ENCODE measurements around the gene WNT6.

The WNT6 gene

GRCh38 chr2:218858671-218859555 is 692 bp upstream of the WNT6 start:
- DNase-seq, result no peak

GRCh38 chr2:218859988-218860831 is 605 bp downstream of the WNT6 start:
- DNase-seq, result no peak

GRCh38 chr2:218860950-218861381 is 1.4 kb downstream of the WNT6 start:
- DNase-seq, result peak; percentile 99

GRCh38 chr2:218861645-218862318 is 2.2 kb downstream of the WNT6 start:
- no peak for DNase-seq

GRCh38 chr2:218863021-218863520 is 3.5 kb downstream of the WNT6 start:
- no peak for DNase-seq

- no peak for DNase-seq
These were observed 5.8 kb downstream of the WNT6 start for GRCh38 chr2:218865396-218865795.

GRCh38 chr2:218865999-218866398 is 6.4 kb downstream of the WNT6 start:
- no peak for DNase-seq

GRCh38 chr2:218867900-218868299 is 8.3 kb downstream of the WNT6 start:
- no peak for DNase-seq

- no peak for DNase-seq
These were observed 9.5 kb downstream of the WNT6 start for GRCh38 chr2:218869064-218869463.

- DNase-seq, result no peak
These were observed 11.4 kb downstream of the WNT6 start for GRCh38 chr2:218870984-218871344.

- DNase-seq, result no peak
These were observed 12.0 kb downstream of the WNT6 start for GRCh38 chr2:218871345-218872302.

GRCh38 chr2:218872645-218873358 is 13.2 kb downstream of the WNT6 start:
- no peak for DNase-seq

GRCh38 chr2:218873359-218874194 is 14.0 kb downstream of the WNT6 start:
- no peak for DNase-seq

GRCh38 chr2:218875692-218876246 is 16.2 kb downstream of the WNT6 start:
- DNase-seq, result no peak

GRCh38 chr2:218876562-218877219 is 17.1 kb downstream of the WNT6 start:
- DNase-seq, result peak; percentile 92

- DNase-seq, result no peak
These were observed 17.7 kb downstream of the WNT6 start for GRCh38 chr2:218877331-218877730.

- DNase-seq, result peak; percentile 39
These were observed 18.3 kb downstream of the WNT6 start for GRCh38 chr2:218877891-218878290.

GRCh38 chr2:218878486-218878885 is 18.9 kb downstream of the WNT6 start:
- DNase-seq, result no peak

All from NCI-H82 (cell line).